ENCODE results near the gene FOXI2. TPM values are rescaled to one million over a fixed set of nuclear protein-coding genes. Genes with fewer than 3 reads are reported as not detected.

FOXI2 gene
- total RNA-seq, 2 experiments from 2014 or later, result not detected

GRCh38 chr10:127744956-127745355 is 8.0 kb downstream of the FOXI2 start:
- POLR2A ChIA-PET, result no interaction called here
- H3K9me3 Mint-ChIP-seq, result peaks cover 5% of the 10 kb centered on the region
- CTCF ChIA-PET, result no interaction called here

DNA sequence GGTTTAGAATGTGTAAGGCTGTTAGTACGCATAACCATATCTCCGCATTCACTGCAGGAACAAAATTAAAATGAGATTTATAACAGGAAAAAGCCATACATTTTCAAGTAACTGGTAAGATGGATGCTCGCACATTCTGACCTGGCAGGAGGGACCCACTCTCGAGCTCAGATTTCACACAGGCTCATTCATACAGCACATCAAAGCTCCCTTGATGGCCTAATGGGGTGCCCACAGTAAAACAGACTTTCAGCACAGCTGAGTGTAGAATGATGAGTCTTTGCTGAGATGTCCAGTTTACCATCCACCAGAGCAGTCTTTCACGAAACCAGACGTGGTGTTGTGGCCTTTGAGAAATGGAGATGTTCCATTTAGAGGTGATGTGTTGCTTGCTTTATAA is 8.9 kb downstream of the FOXI2 start:
- no peaks in the 10 kb centered on the region for H3K36me3 Mint-ChIP-seq (ENCODE audit: low read depth)
- no peak overlapping the region for H3K4me3 Mint-ChIP-seq
- intact Hi-C loops (cut with DNase I, micrococcal nuclease), result no loop called here
- Histone ChIP-seq H3K9me3 (ENCODE audit: control insufficient read depth in 1 of 2, insufficient read depth in 1 of 2, low read length in 2 of 2) (peaks cover 0 to 3% of the 10 kb centered on the region in 2 experiments), H3K4me3 (ENCODE audit: low read length) (no peak overlapping the region), H3K27ac (ENCODE audit: low read depth in 1 of 2, low read length in 2 of 2) (no peak overlapping the region), H3K36me3 (ENCODE audit: insufficient read depth, low read length) (no peaks in the 10 kb centered on the region), H3K4me1 (ENCODE audit: insufficient read depth, low read length) (no peaks in the 10 kb centered on the region), H3K27me3 (ENCODE audit: control insufficient read depth in 1 of 2, insufficient read depth in 2 of 2, low read length in 2 of 2) (peaks cover 0 to 2% of the 10 kb centered on the region in 2 experiments)
- POLR2A ChIA-PET, result no interaction called here
- no peaks in the 10 kb centered on the region for H3K4me1 Mint-ChIP-seq (ENCODE audit: low read depth)
- no peak overlapping the region for H3K27ac Mint-ChIP-seq
- TF ChIP-seq, protein P1, sequence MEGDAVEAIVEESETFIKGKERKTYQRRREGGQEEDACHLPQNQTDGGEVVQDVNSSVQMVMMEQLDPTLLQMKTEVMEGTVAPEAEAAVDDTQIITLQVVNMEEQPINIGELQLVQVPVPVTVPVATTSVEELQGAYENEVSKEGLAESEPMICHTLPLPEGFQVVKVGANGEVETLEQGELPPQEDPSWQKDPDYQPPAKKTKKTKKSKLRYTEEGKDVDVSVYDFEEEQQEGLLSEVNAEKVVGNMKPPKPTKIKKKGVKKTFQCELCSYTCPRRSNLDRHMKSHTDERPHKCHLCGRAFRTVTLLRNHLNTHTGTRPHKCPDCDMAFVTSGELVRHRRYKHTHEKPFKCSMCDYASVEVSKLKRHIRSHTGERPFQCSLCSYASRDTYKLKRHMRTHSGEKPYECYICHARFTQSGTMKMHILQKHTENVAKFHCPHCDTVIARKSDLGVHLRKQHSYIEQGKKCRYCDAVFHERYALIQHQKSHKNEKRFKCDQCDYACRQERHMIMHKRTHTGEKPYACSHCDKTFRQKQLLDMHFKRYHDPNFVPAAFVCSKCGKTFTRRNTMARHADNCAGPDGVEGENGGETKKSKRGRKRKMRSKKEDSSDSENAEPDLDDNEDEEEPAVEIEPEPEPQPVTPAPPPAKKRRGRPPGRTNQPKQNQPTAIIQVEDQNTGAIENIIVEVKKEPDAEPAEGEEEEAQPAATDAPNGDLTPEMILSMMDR (IDR thresholded peaks at IDR 0.05), result no peak
- H3K27me3 Mint-ChIP-seq, result peaks cover 24% of the 10 kb centered on the region
- no peak for DNase-seq
- H3K9me3 Mint-ChIP-seq, result peaks cover 5% of the 10 kb centered on the region
- CTCF ChIA-PET, result no interaction called here
- no peak for ATAC-seq (ENCODE audit: poor library complexity)

More at GRCh38 chr10:127744956-127745355, 8.0 kb downstream of the FOXI2 start:
- DNase-seq (no peak), ATAC-seq (ENCODE audit: poor library complexity) (no peak)
- Histone ChIP-seq H3K9me3 (ENCODE audit: control insufficient read depth in 1 of 2, insufficient read depth in 1 of 2, low read length in 2 of 2) (peaks cover 0 to 3% of the 10 kb centered on the region in 2 experiments), H3K27ac (ENCODE audit: low read depth in 1 of 2, low read length in 2 of 2) (no peak overlapping the region), H3K4me1 (ENCODE audit: insufficient read depth, low read length) (no peaks in the 10 kb centered on the region), H3K27me3 (ENCODE audit: control insufficient read depth in 1 of 2, insufficient read depth in 2 of 2, low read length in 2 of 2) (no peaks in the 10 kb centered on the region), H3K4me3 (ENCODE audit: low read length) (no peak overlapping the region), H3K36me3 (ENCODE audit: insufficient read depth, low read length) (no peaks in the 10 kb centered on the region)
- TF ChIP-seq, protein P1 (IDR thresholded peaks at IDR 0.05), result no peak
- H3K36me3 Mint-ChIP-seq (ENCODE audit: low read depth), result no peaks in the 10 kb centered on the region
- no peaks in the 10 kb centered on the region for H3K4me1 Mint-ChIP-seq (ENCODE audit: low read depth)
- no peak overlapping the region for H3K4me3 Mint-ChIP-seq
- H3K27me3 Mint-ChIP-seq, result peaks cover 22% of the 10 kb centered on the region
- H3K27ac Mint-ChIP-seq, result no peak overlapping the region
- intact Hi-C loops (cut with DNase I, micrococcal nuclease), result no loop called here

GRCh38 chr10:127755753-127756152 is 18.8 kb downstream of the FOXI2 start:
- ATAC-seq (ENCODE audit: poor library complexity) (no peak), DNase-seq (peak in 1 of 14 experiments; percentile 7)
- Mint-ChIP-seq H3K4me3 (no peak overlapping the region), H3K27ac (no peak overlapping the region), H3K36me3 (ENCODE audit: low read depth) (no peaks in the 10 kb centered on the region), H3K4me1 (ENCODE audit: low read depth) (no peaks in the 10 kb centered on the region), H3K27me3 (peaks cover 25% of the 10 kb centered on the region), H3K9me3 (no peaks in the 10 kb centered on the region)
- TF ChIP-seq, protein P1 (IDR thresholded peaks at IDR 0.05), result no peak
- intact Hi-C loops (cut with DNase I, micrococcal nuclease), result no loop called here
- no peak overlapping the region for H3K27ac ChIP-seq (ENCODE audit: low read depth in 1 of 2, low read length in 2 of 2)
- H3K9me3 ChIP-seq (ENCODE audit: control insufficient read depth in 1 of 2, insufficient read depth in 1 of 2, low read length in 2 of 2), result no peaks in the 10 kb centered on the region
- no peak overlapping the region for H3K4me3 ChIP-seq (ENCODE audit: low read length)
- ChIA-PET POLR2A (no interaction called here), CTCF (no interaction called here)
- H3K4me1 ChIP-seq (ENCODE audit: insufficient read depth, low read length), result no peaks in the 10 kb centered on the region
- H3K36me3 ChIP-seq (ENCODE audit: insufficient read depth, low read length), result no peaks in the 10 kb centered on the region
- no peaks in the 10 kb centered on the region for H3K27me3 ChIP-seq (ENCODE audit: control insufficient read depth in 1 of 2, insufficient read depth in 2 of 2, low read length in 2 of 2)
